HG03135 (cell line): ENCODE data around the gene USP28.
"Not testable (repeated sequence)": the region's sequence is repeated elsewhere in the genome, so short reads cannot be mapped to it uniquely, and the experiment has no call there.

ENCODE experiments used
- ATAC-seq: cut with Tn5 transposase; IDR thresholded peaks from one replicate; pipeline ENCODE4 v1.9.1; 2021; ENCODE audit warnings: mild to moderate bottlenecking, moderate library complexity; ENCODE audit not compliant: unreplicated experiment

USP28 gene

DNA sequence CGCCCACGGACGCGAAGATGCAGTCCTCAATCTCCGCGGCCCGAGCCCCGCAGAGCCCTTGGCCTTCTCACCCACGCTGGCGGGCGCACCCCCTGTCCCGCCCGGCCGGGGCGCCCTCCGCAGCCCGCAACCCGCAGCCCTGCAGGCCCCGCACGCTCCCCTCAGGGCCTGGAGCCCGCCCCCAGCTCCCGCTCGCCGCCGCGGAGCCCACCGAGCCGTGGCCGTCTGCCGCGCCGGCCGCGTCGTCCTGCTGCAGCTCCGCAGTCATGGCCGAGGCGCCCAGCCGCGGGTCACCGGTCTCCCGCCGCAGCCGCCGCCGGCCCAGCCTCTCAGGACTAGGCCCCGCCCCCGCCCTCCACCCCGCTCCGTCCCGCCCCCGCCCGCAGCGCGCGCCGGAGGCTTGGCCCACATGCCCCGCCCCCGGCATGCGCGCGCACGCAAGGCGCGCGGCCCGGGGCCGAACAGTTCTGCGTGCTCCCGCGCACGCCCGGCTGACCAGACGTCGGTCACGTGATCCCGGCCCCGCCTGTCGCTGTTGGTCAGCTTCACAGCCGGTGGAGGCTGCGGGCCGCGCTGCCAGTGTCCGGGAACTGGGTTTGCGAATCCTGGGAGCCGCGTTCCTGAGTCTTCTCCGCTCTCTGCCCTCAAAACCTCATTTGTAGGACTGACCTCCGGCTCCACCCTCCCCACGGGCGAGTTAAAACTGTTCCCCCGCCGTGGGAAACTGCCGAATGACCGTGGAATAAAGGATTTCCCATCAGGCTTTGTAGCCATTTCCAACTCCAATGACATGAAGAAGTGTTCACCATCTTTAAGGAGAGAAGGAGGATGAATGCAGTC lies at the start of gene USP28:
Gene USP28, minus strand, starts transcription at position 339 of the 840 bp plus-strand sequence. Its CDS starts 71 bp downstream, at position 268.
- ATAC-seq = peak; percentile 81

DNA sequence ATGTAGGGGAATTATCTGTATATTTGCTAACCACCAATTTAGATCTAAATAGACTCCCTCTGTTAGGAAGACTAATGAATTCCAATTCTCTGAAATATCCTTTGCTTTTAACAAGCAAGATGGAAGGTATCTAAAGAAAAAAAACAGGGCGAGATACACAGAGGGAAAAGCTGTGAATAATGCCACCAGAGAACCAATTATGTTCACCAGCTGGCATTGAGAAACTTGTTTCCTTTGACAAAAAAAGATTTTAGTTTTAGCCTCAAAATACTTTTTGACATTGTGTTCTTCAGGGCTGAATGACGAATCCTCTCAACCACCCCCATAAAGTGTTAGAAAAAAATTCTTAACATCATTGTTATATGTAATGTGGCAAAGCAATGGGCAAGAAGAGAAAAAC lies 48.2 kb upstream of the USP28 start:
- ATAC-seq = no peak

- ATAC-seq = not testable (repeated sequence)
Observed at GRCh38 chr11:113911491-113911890, 36.1 kb upstream of the USP28 start.

GRCh38 chr11:113908098-113908497 lies 32.7 kb upstream of the USP28 start:
- no peak for ATAC-seq

GRCh38 chr11:113907681-113908080 lies 32.3 kb upstream of the USP28 start:
- ATAC-seq = no peak

DNA sequence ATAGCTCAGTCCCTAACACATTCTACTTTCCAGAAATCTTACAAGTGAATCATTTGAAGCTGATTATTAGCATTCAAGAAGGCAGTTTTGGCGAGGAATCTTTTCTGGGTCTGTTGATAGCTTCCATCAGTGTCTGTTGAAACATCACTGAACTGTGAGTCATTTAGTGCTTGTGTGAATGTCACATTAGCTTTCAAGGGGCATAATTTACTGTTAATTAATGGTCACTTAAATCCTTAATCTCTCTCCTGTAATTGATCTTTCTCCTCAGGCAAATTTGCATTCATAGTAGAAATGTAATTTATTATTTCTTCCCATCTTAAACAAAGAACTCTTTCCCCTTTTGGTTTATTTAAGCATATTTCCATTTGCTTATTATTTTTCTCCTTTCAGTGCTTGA lies 31.8 kb upstream of the USP28 start:
- ATAC-seq = no peak

DNA sequence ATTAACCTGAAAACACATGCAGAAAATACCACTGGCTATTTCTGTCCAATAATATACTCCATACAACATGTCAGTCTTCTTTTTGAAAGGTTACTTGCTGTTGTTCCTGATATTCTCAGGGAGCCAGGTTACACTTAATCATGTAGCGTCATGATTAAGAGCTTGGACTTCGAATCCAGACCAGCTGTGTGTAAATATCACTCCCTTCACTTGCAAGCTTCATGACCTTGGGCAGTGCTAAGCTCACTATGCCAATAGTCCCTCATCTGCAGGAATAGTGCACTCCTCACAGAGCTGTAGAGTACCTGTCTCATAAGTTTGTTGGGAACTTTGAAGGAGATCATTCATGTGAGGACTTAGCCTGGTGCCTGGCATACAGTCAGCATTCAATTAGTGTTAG lies 31.1 kb upstream of the USP28 start:
- ATAC-seq = no peak

GRCh38 chr11:113906038-113906437 lies 30.7 kb upstream of the USP28 start:
- ATAC-seq = no peak

GRCh38 chr11:113904379-113905101 lies 29.2 kb upstream of the USP28 start, which contains the start of gene HTR3B:
HTR3B (plus strand) TSS chr11:113904796; CDS start chr11:113904934, 138 bp downstream.
- no peak for ATAC-seq

- no peak for ATAC-seq
Observed at GRCh38 chr11:113901141-113901540, 25.8 kb upstream of the USP28 start.

DNA sequence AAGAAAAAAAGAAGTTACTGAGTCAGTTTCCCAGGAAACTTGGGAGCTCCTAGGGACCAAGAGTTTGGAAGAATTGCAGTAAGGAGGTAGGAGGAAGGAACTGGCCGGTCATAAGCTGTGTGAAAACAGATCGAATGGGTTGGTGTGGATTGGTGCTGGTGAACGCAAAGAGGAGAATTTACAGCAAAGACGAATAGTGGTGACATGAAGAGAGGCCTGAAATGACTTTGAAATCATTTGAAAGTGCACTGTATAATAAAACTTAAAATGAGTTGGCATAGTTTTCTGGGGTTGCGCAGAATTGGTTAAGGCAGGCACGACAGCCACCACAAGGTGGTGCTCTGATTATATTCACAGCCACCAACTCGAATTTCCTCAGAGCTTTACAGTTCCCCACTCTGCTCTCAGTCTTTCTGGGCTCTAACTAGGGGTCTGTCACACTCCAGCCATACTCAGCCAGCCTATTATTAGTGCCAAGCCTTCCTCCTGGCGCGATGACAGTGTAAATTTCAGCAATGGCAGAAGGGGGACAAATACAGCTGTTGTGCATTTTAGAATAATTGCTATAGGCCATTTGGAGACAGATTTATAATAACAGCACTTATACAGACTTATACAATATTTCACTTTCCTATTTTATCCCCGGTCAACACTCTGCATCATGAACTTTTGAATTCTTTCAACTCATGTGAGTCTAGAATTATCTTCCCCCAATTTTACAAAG lies 20.9 kb upstream of the USP28 start:
- no peak for ATAC-seq

DNA sequence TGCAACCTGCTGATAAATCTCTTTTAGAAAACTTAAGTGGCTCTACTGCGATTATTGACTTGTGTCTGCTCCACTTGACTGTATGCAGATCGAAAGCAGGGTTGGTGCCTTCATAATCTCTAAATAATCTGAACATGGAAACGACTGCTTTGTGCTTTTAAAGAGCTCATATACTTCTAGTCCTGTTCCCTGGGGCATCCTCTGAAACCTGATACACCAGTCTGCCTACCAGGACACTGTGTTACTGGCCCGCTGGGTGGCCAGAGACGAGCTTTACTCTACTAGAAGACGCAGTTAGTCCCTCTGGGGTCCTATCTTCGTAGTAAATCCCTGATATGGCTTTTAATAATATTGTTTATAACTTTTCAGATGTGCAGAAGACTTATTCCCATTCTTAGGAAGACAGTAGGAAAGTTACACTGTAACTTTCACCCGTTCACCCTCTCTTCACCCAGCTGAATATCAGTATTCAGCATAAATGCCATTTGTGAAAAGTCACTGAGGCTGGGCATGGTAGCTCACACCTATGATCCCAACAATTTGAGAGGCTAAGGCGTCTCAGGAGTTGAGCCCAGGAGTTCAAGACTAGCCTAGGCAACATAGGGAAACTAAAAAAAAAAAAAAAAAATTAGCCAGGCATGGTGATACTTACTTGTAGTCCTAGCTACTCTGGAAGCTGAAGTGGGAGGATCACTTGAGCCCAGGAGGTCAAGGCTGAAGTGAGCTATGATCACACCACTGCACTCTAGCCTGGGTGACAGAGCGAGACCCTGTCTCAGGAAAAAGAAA lies 20.2 kb upstream of the USP28 start:
- ATAC-seq = no peak

DNA sequence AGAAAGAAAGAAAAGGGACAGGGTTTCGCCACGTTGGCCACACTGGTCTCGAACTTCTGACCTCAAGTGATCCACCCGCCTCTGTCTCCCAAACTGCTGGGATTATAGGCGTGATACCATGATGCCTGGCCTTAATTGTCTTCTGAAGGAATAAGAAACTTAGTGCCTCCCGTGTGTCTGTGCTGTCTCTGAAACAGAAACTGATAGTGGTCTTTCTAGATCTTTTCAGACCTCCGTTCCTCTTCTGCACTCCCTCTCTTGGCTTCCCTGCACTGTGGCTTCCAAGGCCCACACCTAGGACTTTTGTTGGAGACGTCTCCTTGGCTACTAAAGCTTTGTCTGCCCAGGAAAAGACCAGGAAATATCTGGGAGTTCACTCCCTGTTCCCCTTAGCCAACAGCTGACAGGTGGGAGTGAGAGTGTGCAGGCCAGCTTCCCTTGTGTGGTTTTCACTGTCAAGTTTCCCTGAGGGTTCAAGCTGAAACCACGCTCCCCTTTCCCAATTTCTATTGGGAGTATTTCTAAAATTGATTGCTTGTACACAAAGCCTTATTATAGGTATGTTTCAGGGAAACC lies 19.1 kb upstream of the USP28 start:
- ATAC-seq = peak; percentile 66

DNA sequence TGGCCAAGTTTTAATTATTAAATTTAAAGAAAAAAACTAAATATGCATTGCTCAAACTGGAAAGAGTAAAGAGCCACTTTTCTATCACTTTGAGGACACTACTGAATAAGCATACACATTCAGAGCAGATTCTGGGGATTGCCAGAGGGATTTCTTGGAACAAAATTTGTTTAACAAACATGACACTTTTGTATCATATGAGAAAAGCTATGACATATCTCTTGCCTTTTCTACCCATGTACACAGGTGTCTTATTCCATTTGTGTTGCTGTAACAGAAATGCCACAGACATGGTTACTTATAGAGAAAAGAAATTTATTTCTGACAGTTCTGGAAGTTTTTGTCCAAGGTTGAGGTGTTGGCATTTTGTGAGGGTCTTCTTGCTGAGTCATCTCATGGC lies 13.5 kb upstream of the USP28 start:
- ATAC-seq = no peak

GRCh38 chr11:113885897-113886296 lies 10.5 kb upstream of the USP28 start:
- ATAC-seq = no peak

- ATAC-seq = no peak
Observed at GRCh38 chr11:113884361-113884836, 9.0 kb upstream of the USP28 start.

- ATAC-seq = no peak
Observed at GRCh38 chr11:113881856-113882255, 6.5 kb upstream of the USP28 start.

- ATAC-seq = no peak
Observed at GRCh38 chr11:113880971-113881370, 5.6 kb upstream of the USP28 start.

- ATAC-seq = not testable (repeated sequence)
Observed at GRCh38 chr11:113879446-113879845, 4.1 kb upstream of the USP28 start.

- ATAC-seq = no peak
Observed at GRCh38 chr11:113877670-113878055, 2.3 kb upstream of the USP28 start.
